Stimulated activated CD4-positive, alpha-beta T cell treated with anti-CD3 and anti-CD28 coated beads, Interleukin-1b, Interleukin-23, amount 100 ng/mL, for 24 hours (primary cell): ENCODE results near the gene RECK.
"Not testable (repeated sequence)": the region's sequence is repeated elsewhere in the genome, so short reads cannot be mapped to it uniquely, and the experiment has no call there.

Source experiments
- DNase-seq, 4 experiments: peaks; one replicate each; pipeline ENCODE4 v3.0.0-alpha.2; 2020; ENCODE audit warnings: low read depth in 4 of 4, low spot score in 1 of 4

The RECK gene

GRCh38 chr9:36063804-36064447 is 27.2 kb downstream of the RECK start:
- DNase-seq = no peak

GRCh38 chr9:36064448-36065037 is 27.8 kb downstream of the RECK start:
- DNase-seq = no peak

GRCh38 chr9:36074055-36074454 is 37.3 kb downstream of the RECK start:
- no peak for DNase-seq

GRCh38 chr9:36074870-36075532 is 38.3 kb downstream of the RECK start:
- DNase-seq = no peak

GRCh38 chr9:36078051-36078450 is 41.3 kb downstream of the RECK start:
- DNase-seq = no peak

- DNase-seq = no peak
These were observed 43.8 kb downstream of the RECK start for GRCh38 chr9:36080519-36080918.

GRCh38 chr9:36082931-36083330 is 46.2 kb downstream of the RECK start:
- no peak for DNase-seq

GRCh38 chr9:36086442-36086841 is 49.7 kb downstream of the RECK start:
- DNase-seq = no peak

- DNase-seq = not testable (repeated sequence)
These were observed 50.3 kb downstream of the RECK start for GRCh38 chr9:36087054-36087453.

GRCh38 chr9:36088020-36088419 is 51.3 kb downstream of the RECK start:
- no peak for DNase-seq

GRCh38 chr9:36091026-36091953 is 54.6 kb downstream of the RECK start:
- no peak for DNase-seq

- DNase-seq = no peak
These were observed 55.3 kb downstream of the RECK start for GRCh38 chr9:36092014-36092413.

GRCh38 chr9:36092509-36093215 is 55.9 kb downstream of the RECK start:
- DNase-seq = peak in 1 of 4 experiments; percentile 20

GRCh38 chr9:36093384-36093783 is 56.7 kb downstream of the RECK start:
- no peak for DNase-seq

- DNase-seq = no peak
These were observed 63.0 kb downstream of the RECK start for GRCh38 chr9:36099718-36100117.

GRCh38 chr9:36100532-36100931 is 63.8 kb downstream of the RECK start:
- no peak for DNase-seq

- no peak for DNase-seq
These were observed 65.4 kb downstream of the RECK start for GRCh38 chr9:36101916-36102741.

- peak; percentile 74 to 84 (median 77) for DNase-seq
These were observed 66.2 kb downstream of the RECK start for GRCh38 chr9:36102742-36103495.

- DNase-seq = no peak
These were observed 72.4 kb downstream of the RECK start for GRCh38 chr9:36109071-36109470.
